Stomach (tissue), 4 donors: Measurements from ENCODE around the gene ELAVL2.

ENCODE experiments used
- EP300 ChIP-seq: sonication (generic); formaldehyde crosslinking; IDR thresholded peaks from one replicate; pipeline ENCODE4 v1.6.1; 2017; ENCODE audit warnings: antibody characterized with exemption
- POLR2A ChIP-seq, 4 donors: fragments of 450-650 bp; IDR thresholded peaks; one replicate each; pipeline ENCODE4 v1.6.1; 2016; ENCODE audit warnings: antibody characterized with exemption in 4 of 4, control low read depth in 2 of 4, mild to moderate bottlenecking in 1 of 4, moderate library complexity in 1 of 4
- POLR2AphosphoS5 ChIP-seq, 3 donors: sonication (generic); formaldehyde crosslinking; IDR thresholded peaks; one replicate each; pipeline ENCODE4 v1.6.1; 2016; ENCODE audit warnings: antibody characterized with exemption in 3 of 3
- TF ChIP-seq, protein P1 (sequence below), 7 experiments: fragments of 450-650 bp in 4 of 7; fragments of 200-600 bp in 3 of 7; sonication (generic) in 3 of 7; IDR thresholded peaks; one replicate each; pipeline ENCODE4 v1.5.1; 2016 to 2019; ENCODE audit warnings: antibody characterized with exemption in 7 of 7, control low read depth in 2 of 7, mild to moderate bottlenecking in 1 of 7

DNA sequence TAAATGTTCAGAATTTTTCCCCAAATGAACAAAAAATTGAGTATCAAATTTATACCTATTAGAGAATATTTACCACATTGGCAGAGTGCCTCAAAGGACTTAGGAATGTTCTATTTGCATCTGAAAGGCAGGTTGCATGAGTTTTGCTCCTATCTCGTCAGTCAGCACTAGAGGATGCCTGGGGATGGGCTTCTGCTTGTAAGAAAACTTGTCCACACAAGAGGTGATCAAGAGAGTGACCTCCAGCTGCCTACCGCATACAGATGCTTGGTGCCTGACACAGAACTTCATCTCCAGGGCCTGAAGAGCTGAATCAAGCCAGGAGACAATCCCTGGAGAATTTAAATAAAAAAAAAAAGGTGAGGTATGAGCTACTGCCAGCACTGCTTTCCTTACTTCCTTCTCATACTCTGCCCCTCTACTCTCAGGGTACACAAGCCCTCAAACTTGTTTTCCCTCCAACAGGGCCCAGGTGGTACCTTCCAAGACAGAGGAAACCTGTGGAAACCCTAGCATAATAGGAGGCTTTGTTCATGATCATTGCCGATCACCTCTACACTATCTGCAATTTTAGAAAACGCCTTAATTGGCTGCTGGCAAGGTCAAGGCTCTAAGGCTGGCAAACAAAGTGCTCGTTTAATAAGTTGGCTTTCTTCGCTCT lies 166.6 kb downstream of the ELAVL2 start:
- TF ChIP-seq, protein P1, sequence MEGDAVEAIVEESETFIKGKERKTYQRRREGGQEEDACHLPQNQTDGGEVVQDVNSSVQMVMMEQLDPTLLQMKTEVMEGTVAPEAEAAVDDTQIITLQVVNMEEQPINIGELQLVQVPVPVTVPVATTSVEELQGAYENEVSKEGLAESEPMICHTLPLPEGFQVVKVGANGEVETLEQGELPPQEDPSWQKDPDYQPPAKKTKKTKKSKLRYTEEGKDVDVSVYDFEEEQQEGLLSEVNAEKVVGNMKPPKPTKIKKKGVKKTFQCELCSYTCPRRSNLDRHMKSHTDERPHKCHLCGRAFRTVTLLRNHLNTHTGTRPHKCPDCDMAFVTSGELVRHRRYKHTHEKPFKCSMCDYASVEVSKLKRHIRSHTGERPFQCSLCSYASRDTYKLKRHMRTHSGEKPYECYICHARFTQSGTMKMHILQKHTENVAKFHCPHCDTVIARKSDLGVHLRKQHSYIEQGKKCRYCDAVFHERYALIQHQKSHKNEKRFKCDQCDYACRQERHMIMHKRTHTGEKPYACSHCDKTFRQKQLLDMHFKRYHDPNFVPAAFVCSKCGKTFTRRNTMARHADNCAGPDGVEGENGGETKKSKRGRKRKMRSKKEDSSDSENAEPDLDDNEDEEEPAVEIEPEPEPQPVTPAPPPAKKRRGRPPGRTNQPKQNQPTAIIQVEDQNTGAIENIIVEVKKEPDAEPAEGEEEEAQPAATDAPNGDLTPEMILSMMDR (IDR thresholded peaks at IDR 0.05) = no peak
- TF ChIP-seq POLR2A (IDR thresholded peaks at IDR 0.05) = no peak
- no peak for TF ChIP-seq EP300
- TF ChIP-seq POLR2AphosphoS5 (IDR thresholded peaks at IDR 0.05) = no peak
